HepG2 (cell line): ENCODE results near the gene RPGRIP1. TPM values are rescaled to one million over a fixed set of nuclear protein-coding genes. Genes with fewer than 3 reads are reported as not detected.
A peak's percentile ranks its signal among the peaks of the same experiment; 100 is the strongest.

Experiments used
- CENPT ChIP-seq: sonication (generic); formaldehyde crosslinking; IDR thresholded peaks from 2 replicates; pipeline ENCODE4 v1.8.0; 2022; ENCODE audit warnings: low read depth, mild to moderate bottlenecking, moderate library complexity, missing genetic modification reagents
- EP300 ChIP-seq, 3 experiments: sonication (generic) in 1 of 3; formaldehyde crosslinking in 1 of 3; IDR thresholded peaks; 2 replicates each; pipeline versions ENCODE4 v1.5.1 to v1.6.1; 2011 to 2020; ENCODE audit warnings: low read depth in 2 of 3, low read length in 2 of 3, borderline replicate concordance in 1 of 3, improper control_type of control experiment in 1 of 3, mild to moderate bottlenecking in 1 of 3, missing genetic modification reagents in 1 of 3, moderate library complexity in 1 of 3
- GATAD2A ChIP-seq: IDR thresholded peaks from 2 replicates; pipeline ENCODE4 v1.6.1; 2016
- HDAC6 ChIP-seq: fragments of 200-600 bp; sonication (generic); IDR thresholded peaks from 2 replicates; pipeline ENCODE4 v1.7.0; 2017; ENCODE audit warnings: mild to moderate bottlenecking, antibody characterized with exemption, low read length, low read depth
- JUNB ChIP-seq: sonication (generic); formaldehyde crosslinking; IDR thresholded peaks from 2 replicates; pipeline ENCODE4 v1.8.0; 2022; ENCODE audit warnings: missing genetic modification reagents, mild to moderate bottlenecking, borderline replicate concordance
- MAFK ChIP-seq, 2 experiments: IDR thresholded peaks in 1 of 2; conservative IDR thresholded peaks in 1 of 2; 2 replicates each; pipeline ENCODE4 v1.6.1; 2011; ENCODE audit warnings: improper control_type of control experiment in 2 of 2, low read length in 2 of 2
- MBD4 ChIP-seq: IDR thresholded peaks from 2 replicates; pipeline ENCODE4 v1.6.1; 2012; ENCODE audit warnings: low read length, inconsistent platforms, borderline replicate concordance
- MTA1 ChIP-seq: sonication (generic); formaldehyde crosslinking; IDR thresholded peaks from 2 replicates; pipeline ENCODE4 v1.4.0; 2020; ENCODE audit warnings: missing genetic modification reagents, mild to moderate bottlenecking, borderline replicate concordance
- PRMT3 ChIP-seq: sonication (generic); formaldehyde crosslinking; IDR thresholded peaks from 2 replicates; pipeline ENCODE4 v1.8.1; 2022; ENCODE audit warnings: low read depth, mild to moderate bottlenecking, moderate library complexity, missing genetic modification reagents, borderline replicate concordance
- RAD21 ChIP-seq: fragments of 450-650 bp; formaldehyde crosslinking; IDR thresholded peaks from 2 replicates; pipeline ENCODE4 v1.5.0; 2020; ENCODE audit warnings: mild to moderate bottlenecking
- RARA ChIP-seq: IDR thresholded peaks from 2 replicates; pipeline ENCODE4 v1.6.1; 2016; ENCODE audit warnings: missing genetic modification reagents, missing compliant biosample characterization
- THYN1 ChIP-seq: sonication (generic); formaldehyde crosslinking; IDR thresholded peaks from 2 replicates; pipeline ENCODE4 v1.8.1; 2023; ENCODE audit warnings: low read depth, mild to moderate bottlenecking, moderate library complexity, missing genetic modification reagents, borderline replicate concordance
- ZBTB42 ChIP-seq: sonication (generic); formaldehyde crosslinking; IDR thresholded peaks from 2 replicates; pipeline ENCODE4 v1.5.0; 2020; ENCODE audit warnings: mild to moderate bottlenecking, missing genetic modification reagents
- ZFX ChIP-seq: sonication (generic); formaldehyde crosslinking; IDR thresholded peaks from 2 replicates; pipeline ENCODE4 v1.4.0; 2020; ENCODE audit warnings: mild to moderate bottlenecking, low read depth, missing genetic modification reagents, moderate library complexity
- ZMYM2 ChIP-seq: sonication (generic); formaldehyde crosslinking; IDR thresholded peaks from 2 replicates; pipeline ENCODE4 v1.8.0; 2022; ENCODE audit warnings: mild to moderate bottlenecking, missing genetic modification reagents
- ZNF232 ChIP-seq: sonication (generic); formaldehyde crosslinking; IDR thresholded peaks from 2 replicates; pipeline ENCODE4 v1.4.0; 2020; ENCODE audit warnings: missing genetic modification reagents, borderline replicate concordance
- ZNF329 ChIP-seq: sonication (generic); formaldehyde crosslinking; IDR thresholded peaks from 2 replicates; pipeline ENCODE4 v1.9.0; 2021; ENCODE audit warnings: low read depth, mild to moderate bottlenecking, missing genetic modification reagents
- ZNF33A ChIP-seq: sonication (generic); formaldehyde crosslinking; IDR thresholded peaks from 2 replicates; pipeline ENCODE4 v1.5.1; 2020; ENCODE audit warnings: missing genetic modification reagents, mild to moderate bottlenecking, moderate library complexity, borderline replicate concordance
- ZNF572 ChIP-seq: sonication (generic); formaldehyde crosslinking; IDR thresholded peaks from 2 replicates; pipeline ENCODE4 v1.5.1; 2020; ENCODE audit warnings: mild to moderate bottlenecking, missing genetic modification reagents
- ZSCAN9 ChIP-seq: IDR thresholded peaks from 2 replicates; pipeline ENCODE4 v1.6.1; 2016; ENCODE audit warnings: borderline replicate concordance
- polyA plus RNA-seq, 8 experiments: library from polyadenylated mRNA; depleted of rRNA in 3 of 8; stranded (reverse) in 7 of 8; unstranded in 1 of 8; fragments of >200 nt; fragmentation: Illumina TruSeq in 4 of 8; extraction: Trizol in 4 of 8; gene quantifications; 2 replicates each; pipeline versions ENCODE4 v1.2.1 to v1.2.3, GENCODE V29; 2011 to 2016; ENCODE audit warnings: low read depth in 4 of 8, missing spikeins in 1 of 8, mixed read lengths in 1 of 8; ENCODE audit not compliant: insufficient read depth in 1 of 8
- total RNA-seq, 5 experiments: library from RNA; depleted of rRNA; stranded (reverse); fragments of >200 nt; fragmentation: Illumina TruSeq; extraction: Trizol; gene quantifications; 2 replicates each; pipeline ENCODE4 v1.2.3, GENCODE V29; 2016; ENCODE audit warnings: low read depth in 1 of 5
- TF ChIP-seq, protein P1 (sequence below): sonication (generic); formaldehyde crosslinking; IDR thresholded peaks from 2 replicates; pipeline ENCODE4 v1.5.0; 2020; ENCODE audit warnings: mild to moderate bottlenecking, missing genetic modification reagents
- TF ChIP-seq, protein P2 (sequence below): IDR thresholded peaks from 2 replicates; pipeline ENCODE4 v1.6.1; 2016; ENCODE audit warnings: control low read depth
- TF ChIP-seq, protein P3 (sequence below): sonication (generic); formaldehyde crosslinking; IDR thresholded peaks from 2 replicates; pipeline ENCODE4 v1.5.0; 2020; ENCODE audit warnings: missing genetic modification reagents
- TF ChIP-seq, protein P4 (sequence below): sonication (generic); formaldehyde crosslinking; IDR thresholded peaks from 2 replicates; pipeline ENCODE4 v1.4.0; 2020; ENCODE audit warnings: missing genetic modification reagents

Gene RPGRIP1
- total and polyA plus RNA-seq, 2 of the 13 experiments (the other 11 are each of a cell fraction or from before 2014, with no cell fraction given), result 0.13 to 1.1 TPM

DNA sequence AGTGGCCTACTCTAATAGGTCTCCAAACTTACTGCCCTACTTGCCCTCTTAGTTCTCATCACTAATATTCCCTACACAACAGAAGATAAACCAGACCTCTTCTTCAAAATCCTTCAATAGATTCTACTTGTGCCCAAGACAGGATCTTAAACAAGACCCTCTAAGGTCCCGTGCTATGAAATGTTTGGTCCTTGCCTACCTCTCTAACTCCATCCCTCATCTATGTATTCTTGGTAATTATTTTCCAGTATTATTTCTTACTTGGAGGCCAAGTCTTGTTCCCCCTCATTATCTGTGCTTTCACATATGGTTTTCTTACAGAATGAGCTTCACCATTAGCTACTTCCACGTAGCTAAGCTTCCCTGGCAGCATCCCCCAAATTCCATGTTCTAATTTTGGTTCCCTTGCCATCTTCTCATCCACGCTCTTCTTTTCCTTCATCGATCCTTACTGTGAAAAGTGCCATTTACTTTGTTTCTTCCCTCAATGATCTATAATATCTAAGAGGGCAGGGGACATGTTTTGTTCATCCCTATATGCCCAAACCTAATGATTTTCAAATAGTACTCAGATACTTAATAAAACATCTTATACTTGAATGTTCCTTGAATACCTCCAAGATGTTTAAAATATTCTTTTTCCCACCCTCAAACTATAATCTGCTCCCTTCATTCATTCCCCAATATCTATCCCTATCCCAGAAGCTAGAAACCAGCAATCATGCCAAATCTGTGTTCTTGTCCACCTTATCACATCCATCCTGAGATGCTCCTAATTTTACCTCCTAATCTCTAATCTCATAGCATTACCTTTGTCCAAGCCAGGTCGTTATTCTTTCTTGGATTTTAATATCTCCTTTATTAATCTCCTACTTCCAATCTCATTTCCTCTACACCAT, 20.7 kb upstream of the RPGRIP1 start (continued):
- TF ChIP-seq, protein P1, sequence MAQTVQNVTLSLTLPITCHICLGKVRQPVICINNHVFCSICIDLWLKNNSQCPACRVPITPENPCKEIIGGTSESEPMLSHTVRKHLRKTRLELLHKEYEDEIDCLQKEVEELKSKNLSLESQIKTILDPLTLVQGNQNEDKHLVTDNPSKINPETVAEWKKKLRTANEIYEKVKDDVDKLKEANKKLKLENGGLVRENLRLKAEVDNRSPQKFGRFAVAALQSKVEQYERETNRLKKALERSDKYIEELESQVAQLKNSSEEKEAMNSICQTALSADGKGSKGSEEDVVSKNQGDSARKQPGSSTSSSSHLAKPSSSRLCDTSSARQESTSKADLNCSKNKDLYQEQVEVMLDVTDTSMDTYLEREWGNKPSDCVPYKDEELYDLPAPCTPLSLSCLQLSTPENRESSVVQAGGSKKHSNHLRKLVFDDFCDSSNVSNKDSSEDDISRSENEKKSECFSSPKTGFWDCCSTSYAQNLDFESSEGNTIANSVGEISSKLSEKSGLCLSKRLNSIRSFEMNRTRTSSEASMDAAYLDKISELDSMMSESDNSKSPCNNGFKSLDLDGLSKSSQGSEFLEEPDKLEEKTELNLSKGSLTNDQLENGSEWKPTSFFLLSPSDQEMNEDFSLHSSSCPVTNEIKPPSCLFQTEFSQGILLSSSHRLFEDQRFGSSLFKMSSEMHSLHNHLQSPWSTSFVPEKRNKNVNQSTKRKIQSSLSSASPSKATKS, result no peak
- TF ChIP-seq EP300 (IDR thresholded peaks at IDR 0.05; ENCODE audit: low read depth in 2 of 2, low read length in 2 of 2) (no peak), EP300 (CRISPR knock-in tag; IDR thresholded peaks at IDR 0.05; ENCODE audit: borderline replicate concordance) (no peak), GATAD2A (no peak), ZNF232 (CRISPR knock-in tag) (no peak), MTA1 (CRISPR knock-in tag) (no peak), ZMYM2 (CRISPR knock-in tag) (no peak), HDAC6 (no peak), ZSCAN9 (CRISPR knock-in tag) (no peak), RARA (CRISPR knock-in tag) (no peak), CENPT (CRISPR knock-in tag) (no peak), ZNF33A (CRISPR knock-in tag) (no peak), THYN1 (no peak), RAD21 (CRISPR knock-in tag) (peak; percentile 14; the same call in 1 of the 2 replicates), ZNF329 (CRISPR knock-in tag) (no peak), MBD4 (peak; percentile 38), ZFX (CRISPR knock-in tag) (no peak), MAFK (conservative IDR thresholded peaks at IDR 0.05 in 1 of 2, IDR thresholded peaks at IDR 0.05 in 1 of 2; ENCODE audit: low read length in 2 of 2) (no peak), JUNB (CRISPR knock-in tag) (no peak), PRMT3 (no peak), ZNF572 (CRISPR knock-in tag) (no peak), ZBTB42 (no peak)
- TF ChIP-seq, protein P2, sequence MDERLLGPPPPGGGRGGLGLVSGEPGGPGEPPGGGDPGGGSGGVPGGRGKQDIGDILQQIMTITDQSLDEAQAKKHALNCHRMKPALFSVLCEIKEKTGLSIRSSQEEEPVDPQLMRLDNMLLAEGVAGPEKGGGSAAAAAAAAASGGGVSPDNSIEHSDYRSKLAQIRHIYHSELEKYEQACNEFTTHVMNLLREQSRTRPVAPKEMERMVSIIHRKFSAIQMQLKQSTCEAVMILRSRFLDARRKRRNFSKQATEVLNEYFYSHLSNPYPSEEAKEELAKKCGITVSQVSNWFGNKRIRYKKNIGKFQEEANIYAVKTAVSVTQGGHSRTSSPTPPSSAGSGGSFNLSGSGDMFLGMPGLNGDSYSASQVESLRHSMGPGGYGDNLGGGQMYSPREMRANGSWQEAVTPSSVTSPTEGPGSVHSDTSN (CRISPR knock-in tag), result no peak
- TF ChIP-seq, protein P3, sequence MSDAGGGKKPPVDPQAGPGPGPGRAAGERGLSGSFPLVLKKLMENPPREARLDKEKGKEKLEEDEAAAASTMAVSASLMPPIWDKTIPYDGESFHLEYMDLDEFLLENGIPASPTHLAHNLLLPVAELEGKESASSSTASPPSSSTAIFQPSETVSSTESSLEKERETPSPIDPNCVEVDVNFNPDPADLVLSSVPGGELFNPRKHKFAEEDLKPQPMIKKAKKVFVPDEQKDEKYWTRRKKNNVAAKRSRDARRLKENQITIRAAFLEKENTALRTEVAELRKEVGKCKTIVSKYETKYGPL (CRISPR knock-in tag), result no peak
- TF ChIP-seq, protein P4, sequence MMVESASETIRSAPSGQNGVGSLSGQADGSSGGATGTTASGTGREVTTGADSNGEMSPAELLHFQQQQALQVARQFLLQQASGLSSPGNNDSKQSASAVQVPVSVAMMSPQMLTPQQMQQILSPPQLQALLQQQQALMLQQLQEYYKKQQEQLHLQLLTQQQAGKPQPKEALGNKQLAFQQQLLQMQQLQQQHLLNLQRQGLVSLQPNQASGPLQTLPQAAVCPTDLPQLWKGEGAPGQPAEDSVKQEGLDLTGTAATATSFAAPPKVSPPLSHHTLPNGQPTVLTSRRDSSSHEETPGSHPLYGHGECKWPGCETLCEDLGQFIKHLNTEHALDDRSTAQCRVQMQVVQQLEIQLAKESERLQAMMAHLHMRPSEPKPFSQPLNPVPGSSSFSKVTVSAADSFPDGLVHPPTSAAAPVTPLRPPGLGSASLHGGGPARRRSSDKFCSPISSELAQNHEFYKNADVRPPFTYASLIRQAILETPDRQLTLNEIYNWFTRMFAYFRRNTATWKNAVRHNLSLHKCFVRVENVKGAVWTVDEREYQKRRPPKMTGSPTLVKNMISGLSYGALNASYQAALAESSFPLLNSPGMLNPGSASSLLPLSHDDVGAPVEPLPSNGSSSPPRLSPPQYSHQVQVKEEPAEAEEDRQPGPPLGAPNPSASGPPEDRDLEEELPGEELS, result no peak
